Parathyroid adenoma (tissue), 2 donors: ENCODE measurements around the gene PTPN23.

Experiments
- H2AFZ ChIP-seq: fragments of 300-600 bp; sonication (generic); one replicate; pipeline ENCODE4 v1.7.0; 2017; ENCODE audit warnings: antibody characterized with exemption, mild to moderate bottlenecking
- H3K27ac ChIP-seq: fragments of 300-600 bp; sonication (generic); one replicate; pipeline ENCODE4 v1.7.0; 2017
- H3K27me3 ChIP-seq: fragments of 300-600 bp; sonication (generic); one replicate; pipeline ENCODE4 v1.7.0; 2017; ENCODE audit warnings: low read length; ENCODE audit not compliant: control insufficient read depth, insufficient read depth
- H3K36me3 ChIP-seq: fragments of 300-600 bp; sonication (generic); one replicate; pipeline ENCODE4 v1.7.0; 2017; ENCODE audit warnings: low read length; ENCODE audit not compliant: control insufficient read depth, insufficient read depth
- H3K4me1 ChIP-seq: fragments of 300-600 bp; sonication (generic); one replicate; pipeline ENCODE4 v1.7.0; 2017; ENCODE audit warnings: control low read depth
- H3K4me2 ChIP-seq: fragments of 300-600 bp; sonication (generic); one replicate; pipeline ENCODE4 v1.7.0; 2017; ENCODE audit warnings: low read length
- H3K4me3 ChIP-seq: fragments of 300-600 bp; sonication (generic); one replicate; pipeline ENCODE4 v1.7.0; 2017; ENCODE audit warnings: low read depth, low read length
- H3K79me2 ChIP-seq: fragments of 300-600 bp; sonication (generic); one replicate; pipeline ENCODE4 v1.7.0; 2017; ENCODE audit warnings: control low read depth
- H3K9ac ChIP-seq: fragments of 300-600 bp; sonication (generic); one replicate; pipeline ENCODE4 v1.7.0; 2017; ENCODE audit warnings: mild to moderate bottlenecking
- H3K9me3 ChIP-seq: fragments of 300-600 bp; sonication (generic); one replicate; pipeline ENCODE4 v1.7.0; 2017; ENCODE audit warnings: low read length; ENCODE audit not compliant: control insufficient read depth
- TF ChIP-seq, protein P1 (sequence below): fragments of 300-600 bp; sonication (generic); IDR thresholded peaks from one replicate; pipeline ENCODE4 v1.7.0; 2017; ENCODE audit warnings: antibody characterized with exemption, mild to moderate bottlenecking
- donor health status: primary hyperparathyroidism.

Gene PTPN23

DNA sequence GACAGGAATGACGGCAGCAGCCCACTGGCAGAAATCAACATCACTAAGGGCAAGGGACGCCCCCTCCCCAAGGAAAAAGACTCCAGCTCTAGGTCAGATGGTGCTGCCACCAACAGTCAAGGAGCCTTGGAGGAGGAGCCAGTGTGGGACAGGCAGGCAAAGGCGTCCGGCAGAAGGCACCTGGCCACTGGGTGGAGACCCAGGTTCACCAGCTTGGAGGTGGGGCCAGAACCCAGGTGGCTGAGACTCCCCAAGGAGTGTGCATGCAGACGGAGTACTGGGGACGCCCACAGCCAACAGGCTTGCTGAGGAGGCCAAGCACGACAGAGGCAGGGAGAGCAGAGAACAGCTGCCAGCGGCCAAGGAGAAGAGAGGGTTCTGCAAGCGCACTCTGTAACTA, 35.2 kb downstream of the PTPN23 start:
- no peak overlapping the region for H2AFZ ChIP-seq
- H3K79me2 ChIP-seq, result peaks cover 5% of the 10 kb centered on the region
- H3K9me3 ChIP-seq, result no peaks in the 10 kb centered on the region
- H3K27ac ChIP-seq, result no peak overlapping the region
- no peaks in the 10 kb centered on the region for H3K27me3 ChIP-seq
- H3K9ac ChIP-seq, result no peak overlapping the region
- H3K36me3 ChIP-seq, result no peaks in the 10 kb centered on the region
- no peak overlapping the region for H3K4me2 ChIP-seq
- no peaks in the 10 kb centered on the region for H3K4me1 ChIP-seq
- TF ChIP-seq, protein P1, sequence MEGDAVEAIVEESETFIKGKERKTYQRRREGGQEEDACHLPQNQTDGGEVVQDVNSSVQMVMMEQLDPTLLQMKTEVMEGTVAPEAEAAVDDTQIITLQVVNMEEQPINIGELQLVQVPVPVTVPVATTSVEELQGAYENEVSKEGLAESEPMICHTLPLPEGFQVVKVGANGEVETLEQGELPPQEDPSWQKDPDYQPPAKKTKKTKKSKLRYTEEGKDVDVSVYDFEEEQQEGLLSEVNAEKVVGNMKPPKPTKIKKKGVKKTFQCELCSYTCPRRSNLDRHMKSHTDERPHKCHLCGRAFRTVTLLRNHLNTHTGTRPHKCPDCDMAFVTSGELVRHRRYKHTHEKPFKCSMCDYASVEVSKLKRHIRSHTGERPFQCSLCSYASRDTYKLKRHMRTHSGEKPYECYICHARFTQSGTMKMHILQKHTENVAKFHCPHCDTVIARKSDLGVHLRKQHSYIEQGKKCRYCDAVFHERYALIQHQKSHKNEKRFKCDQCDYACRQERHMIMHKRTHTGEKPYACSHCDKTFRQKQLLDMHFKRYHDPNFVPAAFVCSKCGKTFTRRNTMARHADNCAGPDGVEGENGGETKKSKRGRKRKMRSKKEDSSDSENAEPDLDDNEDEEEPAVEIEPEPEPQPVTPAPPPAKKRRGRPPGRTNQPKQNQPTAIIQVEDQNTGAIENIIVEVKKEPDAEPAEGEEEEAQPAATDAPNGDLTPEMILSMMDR, result no peak
- H3K4me3 ChIP-seq, result no peak overlapping the region

DNA sequence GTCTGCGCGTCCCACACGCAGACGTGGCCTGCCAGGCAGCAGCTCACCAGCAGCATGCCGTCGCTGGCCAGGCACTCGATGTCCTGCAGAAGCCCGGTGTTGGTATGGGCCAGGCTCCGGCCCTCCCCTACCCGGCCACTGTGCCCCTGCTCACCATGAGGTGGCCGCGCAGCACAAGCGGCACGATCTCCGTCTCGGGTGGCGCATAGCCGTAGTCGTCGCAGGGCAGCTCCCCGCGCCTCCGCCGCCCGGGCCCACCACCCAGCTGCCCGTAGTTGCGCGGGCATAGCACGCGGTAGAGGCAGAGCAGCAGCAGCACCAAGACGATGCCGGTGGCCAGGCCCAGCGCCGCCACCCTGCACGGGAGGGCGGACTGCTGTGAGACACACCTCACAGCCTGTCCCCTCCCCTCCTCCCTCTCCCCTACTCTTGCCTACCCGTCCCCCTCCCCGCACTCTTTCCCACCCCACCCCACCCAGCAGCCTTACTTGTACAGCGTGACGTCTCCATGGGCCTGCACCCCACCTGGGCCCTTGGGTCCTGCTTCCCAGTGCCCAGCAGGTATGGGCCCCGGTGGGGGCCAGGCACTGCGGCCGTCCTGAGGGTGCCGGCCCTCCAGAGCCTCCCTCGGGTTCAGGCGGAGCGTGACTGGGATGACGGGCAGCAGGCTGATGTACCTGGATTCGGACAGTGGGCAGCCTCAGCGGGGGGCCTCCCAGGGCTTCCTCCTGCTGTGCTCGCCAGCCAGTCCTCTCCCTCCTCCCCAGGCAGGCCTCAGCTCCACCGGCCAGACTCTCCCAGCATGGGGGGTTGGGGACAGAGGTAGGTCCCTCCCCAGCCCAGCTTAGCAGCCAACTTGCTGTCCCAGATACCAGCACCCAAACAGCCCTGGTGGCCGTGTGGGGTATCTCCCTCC, 37.6 kb downstream of the PTPN23 start:
- Histone ChIP-seq H2AFZ (no peak overlapping the region), H3K79me2 (peaks cover 5% of the 10 kb centered on the region), H3K4me2 (no peak overlapping the region), H3K4me1 (peaks cover 7% of the 10 kb centered on the region), H3K36me3 (no peaks in the 10 kb centered on the region), H3K9ac (no peak overlapping the region), H3K4me3 (no peak overlapping the region), H3K27ac (no peak overlapping the region), H3K9me3 (no peaks in the 10 kb centered on the region), H3K27me3 (no peaks in the 10 kb centered on the region)
- TF ChIP-seq, protein P1, result no peak

DNA sequence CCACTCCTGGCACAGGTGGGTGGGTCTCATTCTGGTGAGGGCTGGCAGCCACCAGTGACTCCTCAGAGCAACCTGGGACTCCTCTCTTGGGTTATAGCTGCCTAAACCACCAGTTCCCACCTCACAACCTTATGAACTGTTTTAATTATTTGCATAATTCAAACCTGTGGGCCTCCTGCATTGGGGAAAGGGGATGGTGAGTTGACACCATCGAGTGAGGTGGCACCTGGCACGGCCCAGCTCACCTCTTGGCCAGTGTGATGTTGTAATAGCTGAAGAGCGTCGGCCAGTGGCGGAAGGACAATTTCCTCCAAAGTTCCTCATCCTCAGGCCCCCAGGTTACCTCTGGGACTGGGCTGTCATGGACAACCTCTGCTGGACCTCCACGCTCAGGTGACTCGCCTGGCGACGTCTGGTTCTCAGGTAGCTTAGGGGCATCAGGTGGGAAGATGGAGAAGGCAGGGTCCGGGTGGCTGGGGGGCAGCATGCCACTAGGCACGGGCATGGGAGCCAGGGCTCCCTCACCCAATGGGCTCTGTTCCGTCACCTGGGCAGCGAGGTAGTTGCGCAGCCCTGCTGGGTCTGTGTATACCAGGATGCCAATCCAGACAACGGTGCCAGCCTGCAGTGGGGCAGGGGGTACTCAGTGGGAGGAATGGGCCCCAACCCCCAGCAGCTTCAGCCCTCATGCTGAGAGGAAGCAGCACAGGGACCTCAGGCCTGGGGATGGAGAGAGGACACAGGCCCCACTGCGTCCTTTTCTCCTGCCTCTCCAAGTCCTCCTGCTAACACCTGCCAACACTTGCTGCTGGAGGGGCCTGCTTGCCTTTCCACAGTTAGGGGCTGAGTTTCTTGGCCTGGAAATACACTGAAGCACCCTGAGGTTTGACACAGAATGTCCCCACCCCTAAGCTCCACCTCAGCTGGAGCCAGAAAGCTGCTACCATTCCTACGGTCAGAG, 38.5 kb downstream of the PTPN23 start:
- H3K79me2 ChIP-seq, result peaks cover 10% of the 10 kb centered on the region
- TF ChIP-seq, protein P1, result no peak
- no peak overlapping the region for H3K27ac ChIP-seq
- no peaks in the 10 kb centered on the region for H3K9me3 ChIP-seq
- H3K9ac ChIP-seq, result no peak overlapping the region
- H3K4me2 ChIP-seq, result no peak overlapping the region
- H3K27me3 ChIP-seq, result no peaks in the 10 kb centered on the region
- no peak overlapping the region for H2AFZ ChIP-seq
- H3K36me3 ChIP-seq, result no peaks in the 10 kb centered on the region
- H3K4me1 ChIP-seq, result peaks cover 7% of the 10 kb centered on the region
- no peak overlapping the region for H3K4me3 ChIP-seq

DNA sequence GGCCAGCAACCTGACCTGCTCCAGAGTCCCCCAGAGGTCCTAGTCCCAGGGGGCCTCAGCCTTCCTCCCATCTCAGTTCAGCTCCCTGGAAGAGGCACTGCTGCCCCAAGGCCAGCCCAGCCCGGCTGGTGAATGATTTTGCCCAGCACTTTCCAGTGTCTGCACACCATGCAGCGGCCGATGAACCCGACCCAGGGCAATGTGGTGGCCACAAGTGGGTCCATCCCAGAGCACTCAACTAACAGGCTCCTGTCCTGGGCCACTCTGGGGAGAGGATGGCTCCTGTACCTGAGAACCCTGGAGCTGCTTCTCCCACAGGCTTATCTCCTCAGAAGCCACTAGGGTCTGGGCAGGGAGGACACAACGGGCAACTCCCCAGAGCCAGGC, 39.2 kb downstream of the PTPN23 start:
- TF ChIP-seq, protein P1, result no peak
- Histone ChIP-seq H3K9me3 (no peaks in the 10 kb centered on the region), H3K9ac (no peak overlapping the region), H3K4me2 (no peak overlapping the region), H2AFZ (no peak overlapping the region), H3K4me1 (peaks cover 7% of the 10 kb centered on the region), H3K27me3 (no peaks in the 10 kb centered on the region), H3K4me3 (no peak overlapping the region), H3K27ac (no peak overlapping the region), H3K79me2 (peaks cover 11% of the 10 kb centered on the region), H3K36me3 (no peaks in the 10 kb centered on the region)
